NCI-H446 (cell line): ENCODE data around the gene ARCN1.
"Not testable (repeated sequence)": the region's sequence is repeated elsewhere in the genome, so short reads cannot be mapped to it uniquely, and the experiment has no call there.

Source experiments
- DNase-seq, 2 experiments: peaks; one replicate each; lab custom pipeline; 2025; lab: John Stamatoyannopoulos, UW

ARCN1 gene

GRCh38 chr11:118544647-118545010 lies 27.6 kb upstream of the ARCN1 start:
- no peak for DNase-seq

GRCh38 chr11:118545533-118545932 lies 26.7 kb upstream of the ARCN1 start:
- no peak for DNase-seq

GRCh38 chr11:118547132-118547531 lies 25.1 kb upstream of the ARCN1 start:
- DNase-seq = no peak

GRCh38 chr11:118552341-118552740 lies 19.9 kb upstream of the ARCN1 start:
- no peak for DNase-seq

GRCh38 chr11:118560806-118561205 lies 11.4 kb upstream of the ARCN1 start:
- no peak for DNase-seq

GRCh38 chr11:118565051-118565450 lies 7.2 kb upstream of the ARCN1 start:
- peak in 1 of 2 experiments; percentile 65 for DNase-seq

GRCh38 chr11:118569670-118570069 lies 2.5 kb upstream of the ARCN1 start:
- DNase-seq = no peak

GRCh38 chr11:118570787-118571186 lies 1.4 kb upstream of the ARCN1 start:
- DNase-seq = no peak

GRCh38 chr11:118571701-118572060 lies 528 bp upstream of the ARCN1 start:
- not testable (repeated sequence) for DNase-seq

- no peak for DNase-seq
These were observed 857 bp downstream of the ARCN1 start for GRCh38 chr11:118572981-118573550.

- no peak for DNase-seq
These were observed 2.4 kb downstream of the ARCN1 start for GRCh38 chr11:118574636-118575035.

- not testable (repeated sequence) for DNase-seq
These were observed 5.8 kb downstream of the ARCN1 start for GRCh38 chr11:118577995-118578394.

GRCh38 chr11:118581057-118581456 lies 8.8 kb downstream of the ARCN1 start:
- no peak for DNase-seq

- no peak for DNase-seq
These were observed 15.7 kb downstream of the ARCN1 start for GRCh38 chr11:118587952-118588351.

- no peak for DNase-seq
These were observed 20.6 kb downstream of the ARCN1 start for GRCh38 chr11:118592616-118593367.

GRCh38 chr11:118594984-118595383 lies 22.8 kb downstream of the ARCN1 start:
- DNase-seq = peak; percentile 38 to 66

GRCh38 chr11:118596224-118597146 lies 24.3 kb downstream of the ARCN1 start:
- DNase-seq = no peak

- DNase-seq = no peak
These were observed 25.3 kb downstream of the ARCN1 start for GRCh38 chr11:118597556-118597955.

- DNase-seq = no peak
These were observed 30.1 kb downstream of the ARCN1 start for GRCh38 chr11:118602331-118602730.

- DNase-seq = not testable (repeated sequence)
These were observed 31.5 kb downstream of the ARCN1 start for GRCh38 chr11:118603709-118604108.

- no peak for DNase-seq
These were observed 32.4 kb downstream of the ARCN1 start for GRCh38 chr11:118604566-118604965.

- no peak for DNase-seq
These were observed 33.1 kb downstream of the ARCN1 start for GRCh38 chr11:118605116-118605867.
